K562 (cell line): ENCODE measurements around the gene STX1A. TPM values are rescaled to one million over a fixed set of nuclear protein-coding genes. Genes with fewer than 3 reads are reported as not detected.

Source experiments
- BCL6 ChIP-seq: fragments of 250-450 bp; sonication (Bioruptor Pico); IDR thresholded peaks from 2 replicates; pipeline ENCODE4 v1.4.0; 2020
- CAMTA2 ChIP-seq: fragments of 250-450 bp; sonication (Bioruptor Pico); conservative IDR thresholded peaks from 2 replicates; pipeline ENCODE4 v1.5.1; 2022
- CHD4 ChIP-seq: fragments of 200-600 bp; sonication (generic); IDR thresholded peaks from 3 replicates; pipeline ENCODE4 v1.6.1; 2012; ENCODE audit warnings: low read depth, mild to moderate bottlenecking, mixed read lengths, low read length, inconsistent platforms; ENCODE audit not compliant: insufficient read depth, insufficient replicate concordance, poor library complexity, severe bottlenecking
- E2F4 ChIP-seq: sonication (generic); formaldehyde crosslinking; IDR thresholded peaks from 2 replicates; pipeline ENCODE4 v1.8.0; 2022; ENCODE audit warnings: mild to moderate bottlenecking, low read depth, missing genetic modification reagents
- E2F6 ChIP-seq, 2 experiments: IDR thresholded peaks; 2 replicates each; pipeline ENCODE4 v1.6.1; 2011; ENCODE audit warnings: borderline replicate concordance in 1 of 2, control low read depth in 1 of 2, low read depth in 1 of 2, low read length in 1 of 2, mild to moderate bottlenecking in 1 of 2, mixed read lengths in 1 of 2, moderate library complexity in 1 of 2; ENCODE audit not compliant: insufficient read depth in 1 of 2, insufficient read length in 1 of 2, poor library complexity in 1 of 2, severe bottlenecking in 1 of 2; ENCODE audit errors: extremely low read depth in 1 of 2
- ELF4 ChIP-seq: fragments of 450-650 bp; formaldehyde crosslinking; IDR thresholded peaks from 2 replicates; pipeline ENCODE4 v1.4.0; 2022; ENCODE audit warnings: missing genetic modification characterization
- ETV6 ChIP-seq, 3 experiments: fragments of 150-350 bp in 1 of 3; sonication (generic) in 1 of 3; formaldehyde crosslinking in 1 of 3; IDR thresholded peaks; 2 replicates each; pipeline versions ENCODE4 v1.6.1 to v1.8.0; 2014 to 2022; ENCODE audit warnings: borderline replicate concordance in 2 of 3, low read depth in 2 of 3, antibody characterized with exemption in 1 of 3, low read length in 1 of 3, mild to moderate bottlenecking in 1 of 3, missing genetic modification reagents in 1 of 3
- KAT2B ChIP-seq: IDR thresholded peaks from one replicate; pipeline ENCODE4 v1.6.1; 2012; ENCODE audit warnings: low read depth, mild to moderate bottlenecking, control low read depth, inconsistent platforms, low read length, moderate library complexity
- NBN ChIP-seq: fragments of 450-650 bp; IDR thresholded peaks from 2 replicates; pipeline ENCODE4 v1.6.1; 2016; ENCODE audit warnings: low read depth, mild to moderate bottlenecking
- PPARD ChIP-seq: fragments of 250-450 bp; sonication (Bioruptor Pico); IDR thresholded peaks from 2 replicates; pipeline ENCODE4 v1.8.0; 2022; ENCODE audit warnings: inconsistent platforms, mild to moderate bottlenecking, moderate library complexity
- RBBP5 ChIP-seq: fragments of 200-600 bp; sonication (generic); IDR thresholded peaks from 2 replicates; pipeline ENCODE4 v1.6.1; 2012; ENCODE audit warnings: borderline replicate concordance, mild to moderate bottlenecking, low read length, control low read depth, inconsistent platforms; ENCODE audit not compliant: insufficient read depth, poor library complexity, severe bottlenecking
- U2AF1 ChIP-seq: fragments of 200-400 bp; formaldehyde crosslinking; optimal IDR thresholded peaks from 2 replicates; pipeline ENCODE3; 2017; ENCODE audit warnings: mild to moderate bottlenecking, low read depth, low read length, moderate library complexity
- ZNF263 ChIP-seq: sonication (generic); formaldehyde crosslinking; IDR thresholded peaks from 2 replicates; pipeline ENCODE4 v1.8.0; 2022; ENCODE audit warnings: mild to moderate bottlenecking, missing genetic modification reagents, borderline replicate concordance
- ZNF277 ChIP-seq: fragments of 250-450 bp; sonication (Bioruptor Pico); IDR thresholded peaks from 2 replicates; pipeline ENCODE4 v1.8.0; 2022; ENCODE audit warnings: inconsistent platforms, mild to moderate bottlenecking, moderate library complexity, borderline replicate concordance
- ZNF511 ChIP-seq: sonication (generic); formaldehyde crosslinking; IDR thresholded peaks from 2 replicates; pipeline ENCODE4 v1.8.0; 2022; ENCODE audit warnings: mild to moderate bottlenecking, missing genetic modification reagents
- ZNF518B ChIP-seq: fragments of 250-450 bp; sonication (Bioruptor Pico); IDR thresholded peaks from 2 replicates; pipeline ENCODE4 v1.5.0; 2021; ENCODE audit warnings: mild to moderate bottlenecking, moderate library complexity
- polyA plus RNA-seq, 8 experiments: library from polyadenylated mRNA; depleted of rRNA in 4 of 8; stranded (reverse) in 5 of 8; unstranded in 3 of 8; fragments of >200 nt; fragmentation: Nextera tagmentation in 2 of 8; fragmentation: Illumina TruSeq in 1 of 8; extraction: Ambion mirVana in 2 of 8; extraction: Trizol in 1 of 8; gene quantifications; 2 replicates each; pipeline versions ENCODE4 v1.2.1 to v1.2.3, GENCODE V29; 2011 to 2014; ENCODE audit warnings: inconsistent platforms in 1 of 8, missing spikeins in 1 of 8
- total RNA-seq, 7 experiments: library from RNA; depleted of rRNA in 6 of 7; stranded (reverse); fragments of >200 nt in 6 of 7; fragmentation: Illumina TruSeq in 2 of 7; extraction: Trizol in 2 of 7; gene quantifications; 2 replicates each; pipeline versions ENCODE4 v1.2.1 to v1.2.3, GENCODE V29; 2011 to 2021; ENCODE audit warnings: low replicate concordance in 1 of 7

Gene STX1A
- total and polyA plus RNA-seq, 9 of the 15 experiments (the other 6 are each of a cell fraction or from before 2014, with no cell fraction given) = 0.04 to 15.1 (median 6.3) TPM

- TF ChIP-seq E2F4 (no peak), ZNF277 (CRISPR knock-in tag) (no peak), CAMTA2 (CRISPR knock-in tag) (no peak), ZNF511 (no peak), KAT2B (no peak), NBN (peak; percentile 50; the same call in 1 of the 2 replicates), RBBP5 (peak; percentile 29), ELF4 (no peak), E2F6 (IDR thresholded peaks at IDR 0.05; ENCODE audit: borderline replicate concordance in 1 of 2, extremely low read depth in 1 of 2, insufficient read depth in 1 of 2, insufficient read length in 1 of 2, low read depth in 1 of 2, low read length in 1 of 2, poor library complexity in 1 of 2, severe bottlenecking in 1 of 2) (no peak), CHD4 (no peak), ZNF518B (CRISPR knock-in tag) (no peak), BCL6 (CRISPR knock-in tag) (no peak), ETV6 (IDR thresholded peaks at IDR 0.05; ENCODE audit: borderline replicate concordance in 1 of 2, low read depth in 2 of 2, low read length in 1 of 2) (no peak), ETV6 (CRISPR knock-in tag; IDR thresholded peaks at IDR 0.05; ENCODE audit: borderline replicate concordance) (no peak), ZNF263 (CRISPR knock-in tag) (no peak; the same call in 1 of the 2 replicates), PPARD (no peak), U2AF1 (no peak)
These were observed 3.7 kb downstream of the STX1A start (continued) for GRCh38 chr7:73715648-73716317.
